Spleen (tissue), 7 donors: ENCODE measurements around the gene DHH.

Experiments
- POLR2A ChIP-seq, 3 donors: fragments of 450-650 bp; IDR thresholded peaks; one replicate each; pipeline ENCODE4 v1.5.1; 2017; ENCODE audit warnings: antibody characterized with exemption in 3 of 3, mild to moderate bottlenecking in 1 of 3
- TF ChIP-seq, protein P1 (sequence below), 11 experiments: fragments of 200-600 bp in 7 of 11; fragments of 450-650 bp in 4 of 11; sonication (generic) in 4 of 11; IDR thresholded peaks in 8 of 11; conservative IDR thresholded peaks in 3 of 11; 1 replicate in 7 of 11; 2 replicates in 4 of 11; pipeline versions ENCODE4 v1.4.0 to v1.8.0; 2016 to 2021; ENCODE audit warnings: antibody characterized with exemption in 11 of 11, inconsistent platforms in 4 of 11, mild to moderate bottlenecking in 1 of 11
- donor health status: DM: no; HTN: no; CAD: no; lungs with moderate emphysema.
- donor health status: DM: no; HTN: no; CAD: no.
- donor health status: DM: no; HTN: no; CAD: no.

DNA sequence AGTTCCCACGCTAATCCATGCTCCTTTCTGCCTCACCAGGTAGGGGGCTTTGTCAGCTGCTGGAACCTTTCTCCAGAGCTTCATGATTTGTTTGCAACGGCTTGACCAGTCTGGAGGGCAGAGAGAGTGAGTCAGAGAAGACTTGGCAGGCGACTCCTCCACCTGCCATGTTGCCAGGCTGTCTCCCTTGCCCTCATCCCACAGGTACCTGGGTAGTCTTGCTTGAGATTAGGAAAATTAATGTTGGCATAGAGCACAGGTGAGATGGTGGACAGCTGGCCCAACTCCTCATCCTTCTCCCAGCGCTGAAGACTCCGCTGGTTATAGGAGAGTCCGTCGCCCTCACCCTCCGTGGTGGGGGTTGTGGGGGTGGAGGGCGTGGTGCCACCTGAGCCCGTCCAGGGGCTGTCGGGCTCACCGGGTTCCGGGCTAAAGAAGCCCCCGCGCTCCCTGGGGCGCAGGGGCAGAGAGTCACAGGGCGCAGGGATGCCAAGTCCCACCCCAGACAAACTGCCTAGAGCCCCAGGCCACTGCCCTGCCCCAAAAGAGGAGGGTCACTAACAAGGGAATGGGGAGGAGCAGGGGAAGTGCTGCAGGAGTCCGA, 52.6 kb downstream of the DHH start:
- TF ChIP-seq POLR2A (IDR thresholded peaks at IDR 0.05) = no peak
- TF ChIP-seq, protein P1, sequence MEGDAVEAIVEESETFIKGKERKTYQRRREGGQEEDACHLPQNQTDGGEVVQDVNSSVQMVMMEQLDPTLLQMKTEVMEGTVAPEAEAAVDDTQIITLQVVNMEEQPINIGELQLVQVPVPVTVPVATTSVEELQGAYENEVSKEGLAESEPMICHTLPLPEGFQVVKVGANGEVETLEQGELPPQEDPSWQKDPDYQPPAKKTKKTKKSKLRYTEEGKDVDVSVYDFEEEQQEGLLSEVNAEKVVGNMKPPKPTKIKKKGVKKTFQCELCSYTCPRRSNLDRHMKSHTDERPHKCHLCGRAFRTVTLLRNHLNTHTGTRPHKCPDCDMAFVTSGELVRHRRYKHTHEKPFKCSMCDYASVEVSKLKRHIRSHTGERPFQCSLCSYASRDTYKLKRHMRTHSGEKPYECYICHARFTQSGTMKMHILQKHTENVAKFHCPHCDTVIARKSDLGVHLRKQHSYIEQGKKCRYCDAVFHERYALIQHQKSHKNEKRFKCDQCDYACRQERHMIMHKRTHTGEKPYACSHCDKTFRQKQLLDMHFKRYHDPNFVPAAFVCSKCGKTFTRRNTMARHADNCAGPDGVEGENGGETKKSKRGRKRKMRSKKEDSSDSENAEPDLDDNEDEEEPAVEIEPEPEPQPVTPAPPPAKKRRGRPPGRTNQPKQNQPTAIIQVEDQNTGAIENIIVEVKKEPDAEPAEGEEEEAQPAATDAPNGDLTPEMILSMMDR (IDR thresholded peaks at IDR 0.05 in 8 of 11, conservative IDR thresholded peaks at IDR 0.05 in 3 of 11) = no peak
